Liver (tissue), 9 donors: ENCODE data around the gene KIF22. TPM values are rescaled to one million over a fixed set of nuclear protein-coding genes. Genes with fewer than 3 reads are reported as not detected.
A peak's percentile ranks its signal among the peaks of the same experiment; 100 is the strongest.

Experiments used
- DNase-seq: peaks from one replicate; pipeline ENCODE4 v3.0.0-alpha.2; 2017; ENCODE audit warnings: low spot score
- H3K27ac ChIP-seq, 2 donors: one replicate each; pipeline ENCODE4 v1.7.0; 2013; ENCODE audit warnings: inconsistent platforms in 2 of 2, low read length in 2 of 2, control low read depth in 1 of 2, low read depth in 1 of 2, mild to moderate bottlenecking in 1 of 2
- H3K27me3 ChIP-seq, 4 donors: one replicate each; pipeline versions ENCODE4 v1.6.1 to v1.7.0; 2013; ENCODE audit warnings: low read length in 3 of 4, inconsistent platforms in 1 of 4, mild to moderate bottlenecking in 1 of 4, moderate library complexity in 1 of 4; ENCODE audit not compliant: control insufficient read depth in 4 of 4, insufficient read depth in 4 of 4
- H3K36me3 ChIP-seq, 4 donors: one replicate each; pipeline versions ENCODE4 v1.6.1 to v1.7.0; 2013; ENCODE audit warnings: low read length in 3 of 4, mild to moderate bottlenecking in 3 of 4, low read depth in 1 of 4, moderate library complexity in 1 of 4; ENCODE audit not compliant: control insufficient read depth in 4 of 4, insufficient read depth in 3 of 4
- H3K4me1 ChIP-seq, 4 donors: one replicate each; pipeline versions ENCODE4 v1.6.1 to v1.7.0; 2013; ENCODE audit warnings: low read length in 3 of 4, mild to moderate bottlenecking in 3 of 4, moderate library complexity in 1 of 4; ENCODE audit not compliant: control insufficient read depth in 4 of 4, insufficient read depth in 4 of 4
- H3K4me3 ChIP-seq, 3 donors: one replicate each; pipeline versions ENCODE4 v1.6.1 to v1.7.0; 2013; ENCODE audit warnings: low read length in 3 of 3, control low read depth in 1 of 3, low read depth in 1 of 3, mild to moderate bottlenecking in 1 of 3
- H3K9ac ChIP-seq, 2 donors: one replicate each; pipeline ENCODE4 v1.7.0; 2013; ENCODE audit warnings: low read length in 2 of 2, mild to moderate bottlenecking in 2 of 2, moderate library complexity in 2 of 2, control low read depth in 1 of 2, low read depth in 1 of 2
- H3K9me3 ChIP-seq, 4 donors: one replicate each; pipeline versions ENCODE4 v1.6.1 to v1.7.0; 2013; ENCODE audit warnings: low read length in 3 of 4; ENCODE audit not compliant: control insufficient read depth in 4 of 4
- ATF3 ChIP-seq: IDR thresholded peaks from 2 replicates; pipeline ENCODE4 v1.6.1; 2016; ENCODE audit warnings: antibody characterized with exemption
- CTCF ChIP-seq: fragments of 150-350 bp; IDR thresholded peaks from 2 replicates; pipeline ENCODE4 v1.5.1; 2017; ENCODE audit warnings: improper control_type of control experiment, low read depth, low read length; ENCODE audit not compliant: missing input control
- EGR1 ChIP-seq, 2 donors: IDR thresholded peaks; 2 replicates each; pipeline ENCODE4 v1.6.1; 2016 to 2018; ENCODE audit warnings: antibody characterized with exemption in 2 of 2, low read depth in 2 of 2
- FOXA2 ChIP-seq: IDR thresholded peaks from 2 replicates; pipeline ENCODE4 v1.6.1; 2016; ENCODE audit warnings: antibody characterized with exemption
- GABPA ChIP-seq, 2 donors: IDR thresholded peaks in 1 of 2; conservative IDR thresholded peaks in 1 of 2; 2 replicates each; pipeline ENCODE4 v1.6.1; 2016; ENCODE audit warnings: antibody characterized with exemption in 2 of 2, mild to moderate bottlenecking in 1 of 2, moderate library complexity in 1 of 2
- HNF4G ChIP-seq: IDR thresholded peaks from 2 replicates; pipeline ENCODE4 v1.6.1; 2016; ENCODE audit warnings: antibody characterized with exemption
- JUND ChIP-seq, 2 donors: IDR thresholded peaks; 2 replicates each; pipeline ENCODE4 v1.6.1; 2016; ENCODE audit warnings: antibody characterized with exemption in 2 of 2
- MAX ChIP-seq: IDR thresholded peaks from 2 replicates; pipeline ENCODE4 v1.6.1; 2016; ENCODE audit warnings: antibody characterized with exemption
- NR2F2 ChIP-seq: IDR thresholded peaks from 2 replicates; pipeline ENCODE4 v1.6.1; 2016; ENCODE audit warnings: antibody characterized with exemption
- RXRA ChIP-seq, 2 donors: IDR thresholded peaks; 2 replicates each; pipeline ENCODE4 v1.6.1; 2017 to 2018; ENCODE audit warnings: antibody characterized with exemption in 2 of 2, mild to moderate bottlenecking in 1 of 2
- SP1 ChIP-seq: IDR thresholded peaks from 2 replicates; pipeline ENCODE4 v1.6.1; 2018; ENCODE audit warnings: antibody characterized with exemption, mild to moderate bottlenecking
- TAF1 ChIP-seq: conservative IDR thresholded peaks from 2 replicates; pipeline ENCODE4 v1.6.1; 2016; ENCODE audit warnings: antibody characterized with exemption, mild to moderate bottlenecking
- YY1 ChIP-seq: IDR thresholded peaks from 2 replicates; pipeline ENCODE4 v1.6.1; 2016; ENCODE audit warnings: antibody characterized with exemption, mild to moderate bottlenecking
- ZBTB33 ChIP-seq: IDR thresholded peaks from 2 replicates; pipeline ENCODE4 v1.6.1; 2016; ENCODE audit warnings: antibody characterized with exemption
- WGBS: extraction: QIAGEN DNeasy Blood & Tissue Kit; methylation state at CpG from one replicate; pipeline ENCODE4 v1.1.7; 2013; 5-methylcytosine and 5-hydroxymethylcytosine counted together
- polyA plus RNA-seq, 2 donors: library from polyadenylated mRNA; stranded (reverse) in 1 of 2; unstranded in 1 of 2; fragments of 200-250 nt in 1 of 2; fragments of >200 nt in 1 of 2; fragmentation: Nextera tagmentation in 1 of 2; extraction: Ambion mirVana in 1 of 2; gene quantifications; one replicate each; pipeline versions ENCODE4 v1.2.1 to v1.2.3, GENCODE V29; 2013 to 2015
- total RNA-seq, 2 donors: library from RNA; depleted of rRNA; stranded (reverse); fragments of >200 nt; gene quantifications; one replicate each; pipeline ENCODE4 v1.2.3, GENCODE V29; 2014
- donor health status: healthy.
- donor health status: healthy.
- donor health status: healthy.
- donor health status: healthy.
- donor health status: healthy.

Gene KIF22
- total and polyA plus RNA-seq, 4 donors: 15.0 to 80.1 (median 49.3) TPM

- peaks cover 17 to 55% (median 39%) of the 10 kb centered on the region in 4 donors for H3K4me1 ChIP-seq
- H3K4me3 ChIP-seq: peak overlapping the region; percentile 79 to 90 (median 89)
- H3K9me3 ChIP-seq: no peaks in the 10 kb centered on the region
- DNase-seq: peak; percentile 58
- no peaks in the 10 kb centered on the region for H3K27me3 ChIP-seq
- H3K9ac ChIP-seq: peak overlapping the region; percentile 5 to 83
- peaks cover 0 to 9% (median 0%) of the 10 kb centered on the region in 4 donors for H3K36me3 ChIP-seq
- WGBS: 3% methylated on average over 37 of the region's 37 CpGs
- TF ChIP-seq HNF4G: no peak
- TF ChIP-seq NR2F2: no peak
- peak; percentile 6 for TF ChIP-seq CTCF
- TF ChIP-seq YY1: no peak
- TF ChIP-seq MAX: no peak
- no peak for TF ChIP-seq RXRA (IDR thresholded peaks at IDR 0.05)
- no peak for TF ChIP-seq ATF3
- no peak for TF ChIP-seq EGR1 (IDR thresholded peaks at IDR 0.05; ENCODE audit: low read depth in 2 of 2)
- peak overlapping the region; percentile 84 to 93 for H3K27ac ChIP-seq
Measured at GRCh38 chr16:29816694-29817441, 26.3 kb downstream of the KIF22 start.

- DNase-seq: no peak
- Histone ChIP-seq H3K9ac (no peak overlapping the region), H3K27me3 (no peaks in the 10 kb centered on the region), H3K9me3 (no peaks in the 10 kb centered on the region), H3K4me1 (peaks cover 14 to 55% (median 40%) of the 10 kb centered on the region in 4 donors), H3K4me3 (no peak overlapping the region), H3K36me3 (peaks cover 0 to 9% (median 0%) of the 10 kb centered on the region in 4 donors), H3K27ac (no peak overlapping the region)
- no peak for TF ChIP-seq JUND (IDR thresholded peaks at IDR 0.05)
- no peak for TF ChIP-seq TAF1
- no peak for TF ChIP-seq YY1
- TF ChIP-seq ZBTB33: no peak
- TF ChIP-seq ATF3: no peak
- TF ChIP-seq GABPA (IDR thresholded peaks at IDR 0.05 in 1 of 2, conservative IDR thresholded peaks at IDR 0.05 in 1 of 2): no peak
- no peak for TF ChIP-seq EGR1 (IDR thresholded peaks at IDR 0.05; ENCODE audit: low read depth in 2 of 2)
- TF ChIP-seq FOXA2: no peak
- no peak for TF ChIP-seq CTCF
- no peak for TF ChIP-seq SP1
- WGBS: 94% methylated on average over 4 of the region's 4 CpGs
Measured at GRCh38 chr16:29818082-29818481, 27.5 kb downstream of the KIF22 start.
